ENCODE measurements around the gene NPHS2.
"Not testable (repeated sequence)": the region's sequence is repeated elsewhere in the genome, so short reads cannot be mapped to it uniquely, and the experiment has no call there.

The NPHS2 gene

DNA sequence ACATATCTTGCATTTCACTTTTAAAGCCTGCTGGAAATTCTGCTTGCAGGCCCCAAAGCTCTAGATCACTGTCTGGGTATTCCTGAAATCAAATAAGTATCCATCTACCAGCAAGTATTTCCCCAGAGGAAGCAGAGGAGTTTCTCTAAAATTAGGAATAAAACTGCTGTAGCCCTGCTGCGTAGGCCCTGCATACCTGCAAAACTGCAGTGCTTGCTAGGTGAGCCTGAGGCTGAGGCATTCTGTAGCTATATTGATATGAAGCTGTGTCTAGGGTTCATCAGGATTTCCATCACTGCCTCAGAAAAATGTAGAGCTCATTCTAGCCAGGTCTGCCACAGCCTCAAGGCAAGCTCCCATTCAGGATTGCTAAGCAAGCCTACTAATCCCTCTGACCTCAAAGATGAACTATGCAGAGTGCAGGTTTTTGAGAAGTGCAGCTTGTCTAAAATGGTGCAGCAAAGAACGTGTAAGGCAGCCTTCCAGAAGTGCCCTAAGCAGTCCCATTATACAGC lies 28.7 kb downstream of the NPHS2 start:
- no peak for DNase-seq (ENCODE audit: low read depth in 2 of 2)

DNA sequence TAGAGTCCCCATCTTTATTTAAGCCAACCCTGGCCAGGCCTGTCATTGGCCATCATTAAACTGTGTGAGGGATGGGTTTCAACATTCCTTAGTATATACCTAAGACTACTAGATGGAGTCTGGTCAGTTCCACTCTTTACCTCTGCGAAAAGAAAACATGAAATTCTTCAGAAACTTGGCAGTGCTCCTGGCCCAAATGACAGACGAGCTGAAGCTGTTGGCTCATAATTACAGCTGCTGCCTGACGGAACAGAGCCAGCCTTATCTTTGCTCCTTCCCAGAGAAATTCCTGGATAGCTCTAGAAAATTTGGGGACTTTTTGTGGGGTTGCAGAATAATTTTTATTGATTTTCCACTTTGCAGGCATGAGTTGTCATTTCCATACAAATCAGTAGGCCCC lies 30.4 kb downstream of the NPHS2 start:
- no peak for DNase-seq (ENCODE audit: low read depth in 2 of 2)

DNA sequence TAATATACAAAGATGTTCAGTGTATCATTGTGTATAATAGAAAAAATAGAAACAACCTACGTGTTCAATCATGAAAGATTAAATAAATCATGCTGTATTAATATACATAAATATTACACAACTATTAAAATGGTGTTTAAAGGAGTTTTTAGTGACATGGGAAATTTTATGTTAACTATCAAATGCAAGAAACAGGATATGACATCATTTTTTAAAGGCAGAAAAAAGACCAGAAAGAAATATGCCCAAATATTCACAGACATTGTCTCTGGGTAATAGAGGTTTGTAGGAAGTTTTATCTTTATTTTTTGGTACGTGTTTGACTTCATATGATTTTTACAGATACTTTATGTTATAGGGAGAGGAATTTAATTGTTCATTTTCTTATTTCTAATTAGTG lies 34.0 kb downstream of the NPHS2 start:
- DNase-seq (ENCODE audit: low read depth in 2 of 2), result no peak

DNA sequence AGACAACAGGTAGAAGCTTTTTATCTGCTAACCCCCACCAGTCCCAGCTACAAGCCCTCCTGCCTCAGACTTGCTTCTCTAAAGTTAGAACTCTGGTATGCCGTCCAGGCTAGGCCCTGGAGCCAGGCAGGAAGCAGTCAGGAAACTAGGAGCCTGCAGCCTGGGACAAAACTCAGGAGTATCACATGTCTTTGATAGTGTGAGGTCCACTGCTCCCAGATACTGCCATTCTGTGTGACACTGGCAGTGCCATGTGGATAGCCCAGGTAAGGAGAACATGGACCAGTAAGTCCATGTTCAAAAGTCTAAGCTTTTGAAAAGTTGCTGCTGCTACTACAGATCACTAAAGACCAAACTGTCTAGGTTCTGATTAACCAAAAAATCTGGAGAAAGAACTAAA lies 45.4 kb downstream of the NPHS2 start:
- no peak for DNase-seq (ENCODE audit: low read depth in 2 of 2)

DNA sequence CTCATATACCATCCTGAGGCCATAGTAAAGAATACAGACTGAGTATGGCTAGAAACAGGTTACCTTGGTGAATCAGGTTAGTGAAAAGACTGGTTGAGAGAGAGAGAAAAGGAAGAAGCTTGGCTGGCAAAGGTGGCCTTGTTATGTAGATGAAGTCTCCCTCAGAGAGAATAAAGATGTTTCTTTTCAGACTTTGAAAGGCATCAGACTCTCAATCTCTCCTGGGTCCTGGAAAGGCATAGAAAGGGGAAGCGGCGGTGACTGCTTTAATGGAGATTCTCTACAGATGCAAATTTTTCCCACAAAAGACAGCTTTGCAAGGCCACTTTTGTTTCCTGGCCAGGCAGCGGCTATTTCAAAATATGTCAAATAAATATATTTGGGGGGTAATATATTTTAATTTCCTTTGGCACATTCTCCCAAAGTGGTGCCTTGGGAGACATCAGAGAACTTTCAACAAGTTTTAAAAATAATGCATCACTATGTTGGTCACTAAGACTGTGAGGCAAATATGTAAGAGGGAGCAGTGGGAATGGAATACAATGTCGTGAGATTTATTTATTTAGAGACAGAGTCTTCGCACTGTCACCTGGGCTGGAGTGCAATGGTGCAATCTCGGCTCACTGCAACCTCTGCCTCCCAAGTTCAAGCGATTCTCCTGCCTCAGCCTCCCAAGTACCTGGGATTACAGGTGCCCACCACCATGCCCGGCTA lies 46.1 kb downstream of the NPHS2 start:
- no peak for DNase-seq (ENCODE audit: low read depth in 2 of 2)

DNA sequence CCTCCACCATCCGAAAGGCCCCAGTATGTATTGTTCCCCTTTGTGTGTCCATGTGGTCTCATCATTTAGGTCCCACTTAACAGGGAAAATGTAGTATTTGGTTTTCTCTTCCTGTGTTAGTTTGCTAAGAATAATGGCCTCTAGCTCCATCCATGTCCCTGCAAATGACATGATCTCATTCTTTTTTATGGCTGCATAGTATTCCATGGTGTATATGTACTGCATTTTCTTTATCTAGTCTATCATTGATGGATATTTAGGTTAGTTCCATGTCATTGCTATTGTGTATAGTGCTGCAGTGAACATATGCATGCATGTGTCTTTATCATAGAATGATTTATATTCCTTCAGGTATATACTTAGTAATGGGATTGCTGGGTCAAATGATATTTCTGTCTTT lies 57.2 kb downstream of the NPHS2 start:
- DNase-seq (ENCODE audit: low read depth in 2 of 2), result not testable (repeated sequence)

DNA sequence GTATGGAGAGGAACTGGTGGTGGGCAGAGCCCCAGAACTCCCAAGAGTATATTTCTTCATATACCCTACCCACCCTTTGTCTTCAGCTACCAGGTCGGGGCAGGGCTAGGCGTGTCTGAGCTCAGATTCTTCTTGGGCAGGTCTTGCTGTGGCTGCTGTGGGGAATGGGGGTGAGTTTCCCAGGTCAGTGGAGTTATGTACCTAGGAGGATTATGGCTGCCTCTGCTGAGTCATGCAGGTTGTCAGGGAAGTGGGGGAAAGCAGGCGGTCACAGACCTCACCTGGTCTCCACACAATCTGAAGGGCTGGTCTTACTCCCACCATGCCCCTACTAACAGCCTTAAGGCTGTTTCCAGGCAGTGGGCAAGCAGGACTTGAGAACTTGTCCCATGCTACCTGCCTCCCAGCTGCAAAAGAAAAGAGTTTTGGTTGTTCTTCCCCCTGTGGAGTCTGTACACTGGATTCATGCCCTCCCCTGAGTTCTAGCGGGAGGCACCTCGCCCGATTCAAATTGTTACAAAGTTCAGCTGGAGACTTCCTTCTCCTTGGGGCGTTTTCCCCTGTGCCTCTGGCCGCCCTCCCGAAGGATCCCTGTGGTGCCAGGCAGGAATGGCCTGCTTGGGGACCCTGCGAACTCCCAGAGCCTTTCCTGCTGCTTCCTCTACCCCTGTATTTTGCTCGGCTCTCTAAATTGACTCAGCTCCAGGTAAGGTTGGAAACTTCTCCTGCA lies 58.6 kb downstream of the NPHS2 start:
- no peak for DNase-seq (ENCODE audit: low read depth in 2 of 2)

DNA sequence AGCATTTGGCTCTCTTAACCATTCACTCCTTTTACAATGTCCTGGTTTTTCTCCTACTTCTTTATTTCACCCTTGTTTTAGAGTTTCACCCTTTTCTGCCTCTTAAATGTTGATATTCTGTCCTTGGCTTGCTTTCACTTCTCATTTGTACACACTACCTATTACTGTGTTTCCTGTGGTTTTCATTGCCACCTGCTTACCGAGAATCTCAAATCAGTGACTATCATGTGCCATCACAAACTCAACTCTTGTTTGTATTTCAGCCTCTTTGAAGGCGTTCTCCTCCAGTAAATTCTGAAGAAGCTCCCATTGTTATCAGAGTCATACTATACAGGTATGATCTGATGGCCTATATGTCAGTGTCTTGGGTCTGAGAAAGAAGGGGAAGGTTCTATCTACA lies 65.7 kb downstream of the NPHS2 start:
- DNase-seq (ENCODE audit: low read depth in 2 of 2), result no peak

DNA sequence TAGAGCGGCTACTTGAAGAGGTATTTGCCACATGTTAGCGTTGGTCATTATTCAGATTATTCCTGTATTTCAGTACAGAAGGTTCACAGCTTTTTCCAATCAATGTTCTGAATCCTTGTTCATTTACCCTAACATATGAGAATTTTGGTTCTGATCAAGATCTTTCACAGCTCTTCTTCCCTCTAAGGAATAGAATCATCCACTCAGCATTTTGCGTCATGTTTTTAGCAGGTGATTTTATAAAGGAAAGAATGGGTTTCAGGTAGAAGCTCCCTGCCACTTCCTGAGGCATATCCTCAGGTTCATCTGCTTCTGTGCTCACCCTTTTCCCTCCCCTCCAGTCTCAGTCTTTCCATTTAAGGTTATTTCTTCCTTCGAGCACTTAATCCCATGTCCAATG lies 66.4 kb downstream of the NPHS2 start:
- DNase-seq (ENCODE audit: low read depth in 2 of 2), result no peak

DNA sequence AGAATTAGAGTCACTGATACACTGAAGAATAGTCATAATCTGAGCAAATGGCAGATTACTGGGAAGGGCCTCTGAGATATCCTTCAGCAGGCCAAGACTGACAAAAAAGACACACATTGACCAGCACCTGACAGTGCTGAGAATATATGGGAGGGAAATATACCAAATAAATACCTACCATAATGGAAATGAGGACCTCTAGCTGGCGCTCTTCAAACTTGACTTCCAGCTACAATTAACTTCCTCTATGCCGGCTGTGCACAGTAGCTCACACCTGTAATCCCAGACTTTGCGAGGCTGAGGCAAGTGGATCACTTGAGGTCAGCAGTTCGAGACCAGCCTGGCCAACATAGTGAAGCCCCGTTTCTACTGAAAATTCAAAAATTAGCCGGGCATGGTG lies 69.5 kb downstream of the NPHS2 start:
- DNase-seq (ENCODE audit: low read depth in 2 of 2), result no peak
